Renal cortical epithelial cell (primary cell): ENCODE data around the gene ADIPOR2. TPM values are rescaled to one million over a fixed set of nuclear protein-coding genes. Genes with fewer than 3 reads are reported as not detected.
A peak's percentile ranks its signal among the peaks of the same experiment; 100 is the strongest.

ENCODE experiments used
- DNase-seq: peaks from one replicate; pipeline ENCODE4 v3.0.0-alpha.2; 2011; ENCODE audit warnings: low read depth
- total RNA-seq: library from RNA; depleted of rRNA; stranded (reverse); fragments of >200 nt; gene quantifications from 2 replicates; pipeline ENCODE4 v1.2.3, GENCODE V29; 2014

ADIPOR2 gene
- total RNA-seq, 1 donor from 2014 or later: 47.1 TPM

DNA sequence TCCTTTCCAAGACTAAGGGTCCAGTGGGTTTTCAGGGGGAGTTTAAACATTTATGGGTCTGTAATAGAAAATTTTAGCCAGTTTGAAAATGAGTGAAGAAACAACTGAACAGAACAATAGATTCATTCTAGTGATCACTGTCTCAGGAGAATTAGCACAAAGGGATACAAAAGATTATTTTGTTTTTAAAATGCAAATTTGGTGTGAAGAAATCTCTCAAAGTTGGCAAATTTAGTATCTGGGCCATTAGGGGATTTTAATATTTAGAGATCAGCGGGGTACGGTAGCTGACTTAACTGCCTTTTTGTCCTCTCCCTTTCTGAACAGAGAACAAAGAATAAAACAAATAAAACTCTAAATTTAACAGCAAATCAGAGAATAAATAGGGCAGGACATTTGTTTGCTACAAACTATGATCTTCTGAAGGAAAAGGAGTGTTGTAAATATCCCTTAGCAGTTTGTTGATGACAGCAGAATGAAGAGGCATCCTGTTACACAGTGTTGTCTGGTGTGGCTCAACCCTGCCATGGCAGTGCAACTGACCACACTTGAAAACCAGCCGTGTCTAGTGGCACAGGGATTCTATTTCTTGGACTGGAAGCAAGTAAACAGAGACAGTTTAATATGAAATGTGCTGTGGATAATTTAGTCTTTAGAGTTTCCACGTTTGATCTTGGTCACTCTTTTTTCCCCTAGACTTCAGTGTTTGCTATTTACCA, 83.2 kb downstream of the ADIPOR2 start:
- DNase-seq: peak; percentile 26

DNA sequence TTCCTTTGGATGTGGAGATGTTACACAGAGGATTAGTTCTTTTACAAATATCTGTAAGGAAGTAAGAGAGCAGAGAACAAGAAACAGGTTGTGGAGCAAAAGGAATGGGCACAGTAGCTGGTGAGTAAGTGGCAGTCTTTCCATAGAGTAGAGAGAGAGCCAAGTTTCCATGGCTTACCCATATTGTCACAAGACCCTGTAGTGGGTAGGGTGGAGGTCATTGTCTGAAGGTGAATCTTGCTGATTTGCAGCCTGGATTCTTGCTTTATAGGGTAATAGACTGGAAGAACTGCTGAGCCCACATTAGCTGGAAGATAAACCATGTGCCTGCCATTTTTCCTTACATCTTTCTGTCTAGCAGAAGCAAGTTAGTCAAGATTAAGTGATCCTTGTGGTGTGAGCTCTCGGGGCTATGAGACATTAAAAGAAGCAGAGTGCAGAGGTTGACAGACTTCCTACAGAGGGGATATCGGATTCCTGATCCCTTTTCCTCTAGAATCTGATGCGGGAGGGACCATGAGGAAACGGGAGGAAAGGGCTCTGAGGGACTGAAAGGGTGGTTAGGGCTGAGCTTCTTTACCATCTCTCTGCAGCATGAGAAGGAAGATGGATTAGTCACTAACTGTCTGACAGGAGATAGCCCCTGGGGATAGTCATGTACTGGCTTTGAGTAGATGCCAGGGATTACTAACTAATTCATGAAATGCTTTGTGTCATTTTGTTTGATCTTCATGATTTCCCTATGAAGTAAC, 85.5 kb downstream of the ADIPOR2 start:
- DNase-seq: peak; percentile 69

DNA sequence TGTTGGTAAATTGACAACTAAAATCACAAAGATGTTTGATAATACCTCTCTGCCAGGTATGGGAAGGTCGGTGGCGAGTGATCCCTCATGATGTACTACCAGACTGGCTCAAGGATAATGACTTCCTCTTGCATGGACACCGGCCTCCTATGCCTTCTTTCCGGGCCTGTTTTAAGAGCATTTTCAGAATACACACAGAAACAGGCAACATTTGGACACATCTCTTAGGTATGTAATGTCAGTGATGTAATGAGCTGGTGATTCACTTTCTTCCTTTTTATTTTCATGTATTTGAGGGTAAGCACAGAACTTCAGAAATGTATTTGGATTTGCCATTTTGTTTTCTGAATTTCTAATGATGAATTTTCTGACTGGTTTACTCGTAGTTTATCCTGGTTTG, 86.9 kb downstream of the ADIPOR2 start:
- peak; percentile 54 for DNase-seq

DNA sequence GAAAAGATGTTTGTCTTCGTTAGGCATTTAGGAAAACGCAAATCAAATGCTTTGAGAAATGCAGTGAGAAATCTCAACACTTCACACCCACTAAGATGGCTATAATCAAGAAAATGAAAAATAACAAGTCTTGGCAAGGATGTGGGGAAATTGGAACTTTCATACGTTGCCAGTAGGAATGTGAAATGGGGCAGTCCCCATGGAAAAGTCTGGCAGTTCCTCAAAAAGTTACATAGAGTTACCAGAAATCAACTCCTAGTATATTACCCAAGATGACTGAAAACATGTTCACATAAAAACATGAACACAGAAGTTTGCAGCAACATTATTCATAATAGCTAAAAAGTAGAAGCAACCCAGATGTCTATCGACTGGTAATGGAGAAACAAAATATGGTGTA, 88.0 kb downstream of the ADIPOR2 start:
- DNase-seq: no peak

DNA sequence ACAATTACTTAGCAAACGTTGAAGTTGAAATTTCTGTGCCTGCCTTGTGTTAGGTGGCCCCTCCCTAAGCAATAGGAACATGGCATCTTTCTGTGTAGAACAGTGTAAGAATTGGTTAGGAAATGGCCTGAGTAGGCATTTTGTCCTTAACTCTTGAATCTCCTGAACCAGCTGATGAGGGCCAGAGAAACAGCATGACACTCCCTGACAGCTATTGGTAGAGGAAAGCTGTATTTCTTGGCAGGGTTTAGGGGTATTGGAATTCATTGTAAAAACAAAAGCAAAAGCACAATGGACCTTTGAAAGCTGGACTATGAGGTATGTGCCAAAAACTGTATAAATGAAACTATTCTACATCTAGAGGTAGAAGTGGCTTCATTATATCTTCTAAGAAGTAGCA, 88.9 kb downstream of the ADIPOR2 start:
- DNase-seq: no peak

DNA sequence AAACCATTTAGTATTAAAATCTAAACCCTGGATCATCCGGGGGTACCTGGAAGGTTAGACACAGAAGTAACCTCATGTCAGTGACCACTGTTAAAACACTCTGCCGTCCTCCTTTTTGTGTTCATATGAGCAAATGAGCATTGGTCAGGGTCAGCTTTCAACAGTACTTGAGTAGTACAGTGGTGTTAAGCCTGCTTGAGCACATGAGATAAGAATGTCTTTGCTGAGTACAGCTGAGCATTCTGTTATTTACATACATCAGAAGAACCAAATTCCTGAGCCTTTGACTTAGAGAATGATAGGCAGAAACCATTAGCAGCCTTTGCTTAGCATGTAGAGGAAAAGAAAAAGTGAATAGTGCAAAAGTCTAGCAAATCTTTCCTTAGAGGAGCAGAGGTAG, 90.9 kb downstream of the ADIPOR2 start:
- DNase-seq: no peak

DNA sequence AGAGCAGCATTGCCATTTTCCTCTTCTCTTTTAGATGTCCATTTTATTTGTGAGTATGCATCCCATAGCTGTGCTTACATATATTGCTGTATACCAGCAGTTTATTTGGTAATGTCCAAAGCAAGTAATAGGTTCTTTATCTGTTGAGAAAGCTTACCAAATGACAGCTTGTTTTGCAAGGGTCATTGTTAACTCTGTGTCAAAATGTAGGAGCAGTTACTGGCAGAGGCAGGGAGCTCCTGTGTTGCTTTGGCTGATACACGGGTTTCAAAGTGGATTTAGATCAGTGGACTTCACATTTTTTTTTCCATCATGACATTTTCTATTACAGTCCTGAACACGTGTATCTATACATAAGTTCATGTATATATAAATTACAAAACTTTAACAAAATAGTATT, 91.3 kb downstream of the ADIPOR2 start:
- DNase-seq: no peak

DNA sequence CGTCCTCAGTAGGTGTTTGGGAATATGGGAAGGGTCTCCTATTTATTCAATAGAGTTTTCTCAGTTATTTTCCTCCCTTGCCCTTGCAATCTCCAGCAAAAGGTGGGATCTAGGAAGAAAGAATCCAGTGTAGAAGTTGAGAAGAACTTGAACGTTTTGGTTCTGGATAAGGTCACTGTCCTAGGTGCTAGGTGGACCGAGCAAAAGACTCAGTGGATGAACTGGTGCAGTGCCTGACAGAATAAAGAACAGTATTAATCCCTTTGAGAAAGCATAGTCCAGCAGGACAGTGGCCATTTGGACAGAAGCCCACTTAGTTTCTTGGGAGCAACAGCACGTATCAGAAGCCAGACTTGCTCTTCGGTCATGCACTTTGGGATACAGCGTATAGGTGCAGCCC, 96.8 kb downstream of the ADIPOR2 start:
- DNase-seq: no peak

DNA sequence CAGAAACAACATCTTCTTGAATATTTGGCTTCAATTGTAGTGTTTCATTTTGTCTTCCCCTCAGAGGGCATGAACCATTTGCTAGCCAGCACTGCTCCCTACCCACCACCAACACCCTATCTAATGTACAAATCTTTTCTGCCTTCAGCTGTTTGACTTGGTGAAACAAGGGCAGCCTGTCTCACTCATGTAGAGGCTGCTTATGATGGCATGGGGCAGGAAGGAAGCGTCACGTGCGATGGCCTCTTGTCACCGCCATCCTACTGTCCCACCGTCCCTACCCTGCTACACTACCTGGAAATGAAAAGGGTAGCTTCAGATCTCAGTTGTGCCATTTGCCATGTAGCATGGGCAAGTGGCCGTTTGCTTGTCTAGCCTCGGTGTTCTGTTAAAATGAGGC, 99.6 kb downstream of the ADIPOR2 start:
- DNase-seq: no peak

DNA sequence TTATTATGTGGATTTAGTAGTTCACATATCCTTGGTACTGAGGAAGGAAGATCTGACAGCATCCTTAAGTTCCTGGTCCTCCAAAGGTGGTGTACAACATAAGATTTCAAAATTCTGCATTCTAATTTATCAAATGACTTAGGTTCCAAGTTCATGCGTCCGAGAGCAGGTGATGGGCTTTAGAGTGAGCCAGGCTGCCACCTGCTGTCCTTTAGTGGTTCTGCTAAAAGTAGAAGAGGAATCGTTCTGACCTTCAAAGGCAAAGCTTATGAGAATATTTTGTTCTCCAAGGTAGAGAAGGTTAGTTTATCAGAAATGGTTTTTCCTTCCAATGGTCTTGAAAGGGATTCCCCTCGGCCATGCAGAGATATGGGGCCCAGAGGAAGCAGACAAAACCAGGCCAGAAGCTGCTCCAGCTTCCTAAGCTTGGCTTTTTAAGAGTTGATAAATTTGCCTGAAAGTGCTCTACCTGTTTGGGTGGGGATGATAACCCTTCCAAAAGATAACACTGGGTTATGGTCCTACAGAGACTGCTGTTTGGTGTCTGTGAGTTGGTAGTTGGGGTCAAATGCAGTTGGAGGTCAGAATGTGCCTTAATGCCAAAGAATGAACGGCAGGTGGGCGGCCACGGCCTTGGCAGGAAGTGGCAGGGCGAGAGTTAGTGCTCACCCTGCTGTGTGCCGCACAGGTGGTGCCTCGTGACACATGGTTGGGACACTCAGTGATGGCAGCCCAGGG, 100.4 kb downstream of the ADIPOR2 start:
- DNase-seq: peak; percentile 61

DNA sequence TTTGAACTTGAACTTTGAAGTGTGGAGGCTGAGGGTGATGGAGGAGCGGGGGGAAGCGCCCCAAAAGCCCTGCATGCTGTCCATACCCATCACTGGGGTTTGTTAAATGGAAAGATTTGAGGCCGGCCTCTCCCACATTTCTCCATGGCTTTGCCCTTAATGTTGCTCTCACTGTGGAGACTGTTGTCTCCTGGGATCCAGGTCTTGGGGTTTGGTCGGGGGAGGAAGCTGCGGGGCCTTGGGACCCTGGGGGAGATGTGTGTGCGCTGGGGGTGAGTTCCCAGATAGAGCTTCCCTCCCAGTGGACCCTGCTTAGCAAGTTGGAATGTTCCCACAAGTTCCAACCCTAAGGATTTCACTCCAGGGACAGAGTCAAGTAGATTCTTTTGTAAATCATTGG, 101.5 kb downstream of the ADIPOR2 start:
- no peak for DNase-seq

DNA sequence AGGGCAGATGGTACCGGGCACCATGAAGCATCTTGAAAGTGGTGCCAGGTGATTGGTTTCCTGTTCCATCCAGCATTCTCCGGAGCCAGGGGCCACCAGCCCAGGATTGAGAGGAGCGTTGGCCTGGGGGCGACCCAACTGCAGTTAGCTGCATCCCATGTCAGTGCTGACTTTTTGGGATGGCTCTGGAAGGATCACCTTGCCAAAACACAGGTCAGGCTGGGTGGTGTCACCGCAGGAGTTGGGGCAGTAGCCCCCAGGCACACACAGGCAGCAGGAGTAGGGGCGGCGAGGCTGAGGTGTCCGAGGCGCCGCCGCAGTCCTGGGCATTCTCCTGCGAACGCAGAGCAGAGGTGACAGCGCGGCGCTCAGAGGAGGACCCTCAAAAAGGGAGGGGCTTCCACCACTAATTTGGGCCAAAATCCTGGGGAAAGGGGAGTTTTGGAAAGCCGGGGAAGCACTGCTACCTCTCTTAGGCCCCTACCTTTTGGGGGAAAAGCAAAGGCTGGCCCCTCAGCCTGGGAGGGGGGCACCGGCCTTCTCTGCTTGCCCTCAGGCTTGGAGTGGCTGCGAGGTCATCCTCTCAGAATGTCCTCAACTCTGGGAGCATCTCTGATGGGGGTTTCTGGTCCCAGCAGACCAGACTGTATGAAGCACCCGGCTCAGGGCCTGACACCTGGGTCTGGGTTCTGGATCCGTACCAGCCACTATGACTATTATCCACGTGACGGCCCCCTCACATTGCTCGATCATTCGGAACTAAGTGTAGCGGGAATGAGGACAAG, 102.7 kb downstream of the ADIPOR2 start:
- DNase-seq: no peak

DNA sequence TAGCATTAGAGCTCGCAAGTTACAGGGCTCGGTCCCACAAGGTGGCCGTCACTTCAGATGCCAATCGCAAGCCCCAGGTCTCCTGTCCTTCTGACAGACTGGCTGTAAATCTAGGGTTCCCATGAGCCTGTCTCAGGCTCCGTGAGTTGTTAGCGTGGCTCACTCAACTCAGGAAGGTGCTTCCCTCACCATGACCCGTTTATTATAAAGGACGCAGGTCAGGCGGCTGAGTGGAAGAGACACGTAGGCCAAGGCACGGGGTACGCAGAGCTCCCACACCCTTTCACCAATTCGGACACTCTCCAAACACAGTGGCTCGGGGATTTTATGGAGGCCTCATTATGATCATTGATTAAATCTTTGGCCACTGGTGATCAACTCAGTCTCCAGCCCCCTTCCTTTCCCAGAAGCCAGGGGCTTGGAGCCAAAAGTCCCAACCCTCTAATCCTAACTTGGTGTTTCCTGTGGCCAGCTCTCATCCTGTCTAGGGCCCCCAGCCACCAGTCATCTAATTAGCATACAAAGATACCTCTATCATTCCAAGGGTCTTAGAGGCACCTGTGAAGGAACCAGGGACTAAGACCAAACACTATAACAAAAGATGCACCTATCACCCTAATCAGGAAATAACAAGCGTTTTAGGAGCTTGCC, 103.7 kb downstream of the ADIPOR2 start:
- DNase-seq: no peak

DNA sequence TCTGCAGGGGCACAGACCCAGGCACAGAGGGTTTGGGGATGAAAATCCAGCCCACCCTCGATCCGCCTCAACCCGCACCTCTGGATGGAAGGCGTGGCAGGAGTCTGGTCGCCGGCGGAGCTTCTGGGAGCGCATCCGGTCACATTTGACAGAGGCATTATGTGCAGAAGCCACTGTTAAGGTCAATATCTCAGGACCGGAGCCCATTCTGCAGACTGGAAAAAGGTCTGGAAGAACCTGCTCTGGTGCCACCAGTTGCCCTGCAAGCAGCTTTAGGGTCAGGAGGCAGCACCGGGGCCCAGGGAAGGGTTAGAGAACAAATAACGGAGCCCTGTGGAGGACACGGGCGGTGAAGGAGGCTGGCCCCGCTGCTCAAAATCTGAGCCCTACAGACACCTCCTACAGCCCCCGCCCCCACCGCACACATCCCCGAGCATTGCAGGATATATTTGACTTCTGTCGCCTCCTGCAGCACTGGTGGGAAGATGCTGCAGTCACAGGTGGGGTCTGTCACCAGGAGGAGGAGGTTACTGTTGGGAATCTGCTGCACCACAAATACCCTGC, 104.4 kb downstream of the ADIPOR2 start:
- no peak for DNase-seq

DNA sequence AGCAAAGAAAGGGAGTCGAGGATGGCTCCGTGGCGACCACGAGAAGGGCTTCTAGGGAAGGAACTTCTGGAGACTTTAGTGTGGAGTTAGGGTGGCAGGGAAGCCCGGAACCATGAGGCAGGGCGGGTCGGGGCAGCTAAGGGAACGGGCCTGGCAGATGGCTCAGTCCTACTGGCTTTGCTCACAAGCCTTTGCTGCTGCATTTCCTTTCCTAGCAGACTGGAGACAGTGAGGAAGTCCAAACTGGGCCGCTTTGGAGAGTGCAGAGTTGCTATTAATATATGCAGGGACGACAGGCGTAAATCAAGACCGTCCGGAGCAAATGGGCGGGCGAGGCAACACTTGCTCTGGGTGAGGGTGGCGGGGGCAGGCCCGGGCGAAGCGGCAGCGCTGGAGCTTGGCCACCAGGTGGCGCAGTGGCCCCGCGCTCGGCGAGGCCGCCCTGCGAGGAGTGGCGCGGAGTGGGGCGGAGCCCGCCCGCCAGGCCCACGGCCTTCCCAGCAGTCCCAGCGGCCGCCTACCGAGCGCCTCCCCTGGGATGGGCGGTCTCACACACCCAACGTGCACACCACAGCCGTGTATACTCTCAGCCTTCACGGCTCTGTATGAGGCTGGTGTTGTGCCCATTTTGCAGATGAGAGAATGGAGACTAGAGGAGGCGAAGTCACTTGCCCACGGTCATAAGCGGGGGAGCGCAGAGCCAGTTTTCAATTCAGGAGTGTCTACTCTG, 105.1 kb downstream of the ADIPOR2 start:
- DNase-seq: peak; percentile 67

DNA sequence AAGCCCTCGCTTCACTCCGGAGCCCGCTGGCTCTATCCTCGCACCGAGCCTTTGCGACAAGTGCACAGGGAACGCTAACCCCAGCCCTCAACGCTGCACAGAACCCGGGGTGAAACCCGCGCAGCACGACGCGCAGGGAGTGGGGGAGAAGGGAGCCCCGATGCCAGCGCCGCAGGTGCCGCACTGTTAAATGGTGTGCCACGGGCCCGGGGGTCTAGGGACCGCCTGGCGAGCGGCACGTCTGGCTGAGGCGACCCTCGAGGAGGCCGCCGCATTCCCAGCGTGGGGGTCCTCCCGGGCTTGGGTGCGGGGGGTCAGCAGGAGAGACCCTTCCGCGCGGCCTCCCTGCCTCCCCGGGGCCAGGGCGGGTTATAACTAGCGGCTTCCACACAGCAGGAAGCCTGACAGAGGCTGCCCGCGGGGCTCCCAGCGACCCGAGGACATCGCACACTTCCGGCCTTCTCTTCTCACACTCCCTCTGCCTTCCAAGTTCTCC, 105.7 kb downstream of the ADIPOR2 start:
- DNase-seq: no peak

DNA sequence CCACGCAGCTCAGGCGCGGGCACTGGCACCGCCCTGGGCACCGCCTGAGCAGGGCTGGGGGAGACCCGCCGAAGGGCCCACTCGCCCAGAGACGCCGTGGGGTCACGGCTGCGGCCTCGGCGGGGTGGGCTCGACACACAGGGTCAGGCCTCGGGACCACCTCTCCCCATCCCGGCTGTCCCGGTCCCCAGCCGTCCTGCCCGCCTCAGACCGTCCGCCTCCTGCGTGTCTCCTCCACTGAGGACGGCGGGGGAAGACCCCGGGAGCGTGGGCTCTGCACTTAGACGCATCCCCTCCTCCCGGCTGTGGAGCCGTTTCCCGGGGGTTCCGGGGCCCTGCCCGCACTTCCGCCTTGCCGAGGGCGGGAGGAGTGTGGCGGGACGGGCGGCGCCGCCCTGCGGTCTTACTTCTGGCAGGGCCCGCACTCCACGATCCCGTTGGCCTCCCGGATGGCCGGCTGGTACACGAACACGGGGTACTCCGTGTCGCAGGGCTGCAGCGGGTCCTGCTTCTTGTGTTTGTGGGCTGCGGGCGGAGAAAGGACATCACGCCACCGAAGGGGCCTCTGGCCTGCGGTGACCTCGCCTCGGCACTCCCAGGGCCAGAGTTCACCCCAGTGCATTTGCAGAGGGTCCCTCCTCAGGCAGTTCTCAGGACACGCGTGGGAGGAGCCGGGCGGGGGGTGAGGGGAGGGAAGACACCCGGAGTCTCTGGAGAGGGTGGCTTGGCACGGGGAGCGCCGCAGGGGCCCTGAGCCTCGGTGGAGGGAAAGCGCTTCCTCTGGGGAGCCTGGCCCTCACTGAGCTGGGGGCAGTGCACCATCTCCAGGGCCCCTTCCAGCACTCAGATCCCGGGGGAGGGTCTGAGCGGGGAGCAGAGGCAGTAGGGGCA, 106.4 kb downstream of the ADIPOR2 start:
- no peak for DNase-seq

DNA sequence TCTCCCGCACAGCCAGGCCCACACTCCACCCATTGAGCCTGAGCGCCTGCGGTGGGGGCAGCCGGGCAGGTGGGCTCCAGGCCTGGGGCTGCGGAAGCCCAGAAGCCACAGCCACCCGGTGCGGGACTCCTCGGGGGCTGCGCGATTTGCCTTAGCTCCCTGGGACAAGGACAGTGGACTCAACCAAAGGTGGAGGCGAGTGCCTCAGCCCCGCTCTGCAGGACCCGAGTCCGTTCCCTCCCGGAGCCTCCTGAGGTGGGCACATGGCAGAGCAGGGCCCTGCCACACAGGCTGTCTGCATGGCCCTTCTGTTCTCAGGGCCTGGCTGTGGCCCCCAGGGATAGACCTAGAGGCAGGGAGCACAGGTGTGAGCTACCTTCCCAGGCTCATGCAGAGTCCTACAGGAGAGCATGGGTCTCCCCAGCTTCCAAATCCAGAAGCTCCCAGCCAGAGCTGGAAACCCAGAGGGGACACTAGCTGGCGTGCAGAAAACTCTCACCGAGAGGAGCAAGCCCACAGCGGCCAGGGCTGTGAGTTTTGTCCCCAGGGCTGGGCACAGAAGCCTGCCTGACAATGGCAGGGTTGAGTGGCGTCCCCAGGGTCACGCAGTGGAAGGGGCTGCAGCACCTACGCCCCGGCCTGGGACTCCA, 107.2 kb downstream of the ADIPOR2 start:
- DNase-seq: no peak

DNA sequence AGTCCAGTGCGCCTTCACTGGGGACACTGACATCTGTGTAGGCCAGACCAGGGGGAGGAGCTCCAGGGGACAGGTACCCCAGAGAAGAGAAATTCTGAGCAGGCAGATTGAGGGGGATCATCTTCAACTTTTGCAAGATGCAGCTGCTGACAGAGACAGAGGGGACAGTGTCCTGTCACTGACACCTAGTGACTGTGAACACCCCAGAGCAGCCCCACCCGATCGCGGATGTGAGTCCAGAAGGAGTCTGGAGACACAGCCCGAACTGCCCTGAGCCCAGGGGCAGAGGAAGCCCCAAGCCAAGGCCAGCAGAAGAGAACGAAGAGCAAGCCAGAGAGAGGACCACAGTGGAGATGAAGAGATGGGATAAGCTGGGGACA, 107.8 kb downstream of the ADIPOR2 start:
- no peak for DNase-seq
